Transverse colon (tissue), 4 donors: ENCODE results near the gene SULT1A2.
"Not testable (repeated sequence)": the region's sequence is repeated elsewhere in the genome, so short reads cannot be mapped to it uniquely, and the experiment has no call there.

Experiments used
- CTCF ChIP-seq, 5 experiments: fragments of 200-600 bp in 3 of 5; fragments of 450-650 bp in 2 of 5; sonication (generic) in 3 of 5; IDR thresholded peaks; 1 replicate in 2 of 5; 2 replicates in 3 of 5; pipeline ENCODE4 v1.5.1; 2016 to 2017; ENCODE audit warnings: antibody characterized with exemption in 5 of 5, inconsistent platforms in 3 of 5, mild to moderate bottlenecking in 2 of 5, moderate library complexity in 1 of 5
- EP300 ChIP-seq: sonication (generic); formaldehyde crosslinking; IDR thresholded peaks from one replicate; pipeline ENCODE4 v1.6.1; 2017; ENCODE audit warnings: antibody characterized with exemption, low read depth
- POLR2AphosphoS5 ChIP-seq, 3 donors: sonication (generic); formaldehyde crosslinking; IDR thresholded peaks; one replicate each; pipeline ENCODE4 v1.6.1; 2016; ENCODE audit warnings: antibody characterized with exemption in 3 of 3

DNA sequence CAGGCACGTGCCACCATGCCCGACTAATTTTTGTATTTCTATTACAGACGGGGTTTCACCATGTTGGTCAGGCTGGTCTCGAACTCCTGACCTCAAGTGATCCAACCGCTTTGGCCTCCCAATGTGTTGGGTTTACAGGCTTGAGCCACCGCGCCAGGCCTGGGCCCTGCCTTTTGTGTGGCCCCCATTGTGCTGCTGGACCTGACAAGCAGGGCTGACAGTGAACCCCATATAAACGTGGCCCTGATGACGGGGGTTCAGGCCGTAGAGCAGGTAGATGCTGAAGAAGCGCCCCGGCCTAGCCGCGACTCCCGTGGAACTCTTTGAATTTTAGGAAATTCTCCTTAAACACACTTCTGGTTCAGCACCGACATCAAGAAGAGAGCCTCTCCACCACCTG lies 17.7 kb upstream of the SULT1A2 start:
- TF ChIP-seq CTCF (IDR thresholded peaks at IDR 0.05); EP300; POLR2AphosphoS5 (IDR thresholded peaks at IDR 0.05): not testable (repeated sequence)
